COLO829 (cell line): ENCODE measurements around the gene RAPGEF5.
"Not testable (repeated sequence)": the region's sequence is repeated elsewhere in the genome, so short reads cannot be mapped to it uniquely, and the experiment has no call there.

Experiments used
- DNase-seq: peaks from one replicate; pipeline ENCODE4 v3.0.0; 2012; ENCODE audit warnings: low spot score

Gene RAPGEF5

DNA sequence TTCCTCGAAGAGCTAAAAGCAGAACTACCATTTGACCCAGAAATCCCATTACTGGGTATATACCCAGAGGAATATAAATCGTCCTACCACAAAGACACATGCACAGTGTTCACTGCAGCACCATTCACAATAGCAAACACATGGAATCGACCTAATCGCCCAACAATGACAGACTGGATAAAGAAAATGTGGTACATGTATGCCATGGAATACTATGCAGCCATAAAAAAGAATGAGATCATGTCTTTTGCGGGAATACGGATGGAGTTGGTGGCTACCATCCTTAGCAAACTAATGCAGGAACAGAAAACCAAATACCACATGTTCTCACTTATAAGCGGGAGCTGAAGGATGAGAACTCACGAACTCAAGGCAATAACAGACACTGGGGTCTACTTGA, 276.7 kb downstream of the RAPGEF5 start:
- DNase-seq = not testable (repeated sequence)

DNA sequence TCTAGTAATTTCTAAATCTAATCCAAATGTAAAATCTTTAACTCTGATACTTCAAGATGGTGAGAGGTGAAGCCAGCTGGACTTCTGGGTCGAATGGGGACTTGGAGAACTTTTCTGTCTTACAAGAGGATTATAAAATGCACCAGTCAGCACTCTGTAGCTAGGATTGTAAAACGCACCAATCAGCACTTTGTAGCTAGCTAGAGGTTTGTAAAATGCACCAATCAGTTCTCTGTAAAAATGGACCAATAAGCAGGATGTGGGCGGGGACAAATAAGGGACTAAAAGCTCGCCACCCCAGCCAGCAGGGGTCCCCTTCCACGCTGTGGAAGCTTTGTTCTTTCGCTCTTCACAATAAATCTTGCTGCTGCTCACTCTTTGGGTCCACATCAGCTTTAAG, 278.1 kb downstream of the RAPGEF5 start:
- not testable (repeated sequence) for DNase-seq

DNA sequence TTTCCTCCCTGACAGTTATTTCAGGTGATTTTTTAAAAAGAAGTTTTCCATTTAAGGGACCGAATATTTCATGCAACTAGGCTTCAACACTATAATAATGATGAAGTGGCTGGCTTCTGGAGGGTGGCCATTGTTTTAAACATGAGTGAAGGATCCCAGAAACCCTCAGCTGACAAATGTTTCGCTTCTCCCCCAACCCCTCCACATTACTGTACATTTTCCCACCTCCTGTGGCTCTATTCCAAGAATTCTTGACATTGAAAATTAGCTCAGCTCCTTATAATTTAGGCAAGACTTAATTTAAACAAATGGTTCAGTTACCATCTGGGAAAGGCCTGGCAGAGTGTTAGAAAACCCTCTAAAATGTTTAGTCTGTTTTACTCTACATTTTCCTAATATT, 281.4 kb downstream of the RAPGEF5 start:
- no peak for DNase-seq

DNA sequence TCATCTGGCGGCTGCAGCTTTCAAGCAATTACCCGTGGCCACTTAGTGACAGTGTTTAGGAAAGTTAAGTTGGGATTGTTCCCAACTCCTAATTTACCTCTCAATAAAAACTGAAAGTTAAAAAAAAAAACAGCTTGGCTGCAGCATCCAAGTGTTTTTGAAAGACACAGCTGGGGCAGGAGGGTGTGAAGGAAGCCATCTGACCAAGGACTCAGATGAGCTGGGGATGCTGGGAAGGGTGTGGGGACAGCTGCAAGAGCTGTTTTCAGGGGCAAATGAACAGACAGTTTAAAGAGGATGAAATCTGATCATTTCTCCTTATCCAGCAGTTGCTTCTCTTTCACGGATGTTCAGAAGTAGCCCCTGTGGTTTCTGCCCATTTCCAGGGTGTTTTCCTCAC, 282.1 kb downstream of the RAPGEF5 start:
- no peak for DNase-seq
